Stimulated activated naive CD4-positive, alpha-beta T cell (primary cell): ENCODE results near the gene USP17L27.
"Not testable (repeated sequence)": the region's sequence is repeated elsewhere in the genome, so short reads cannot be mapped to it uniquely, and the experiment has no call there.

Source experiments
- DNase-seq, 6 experiments: peaks; one replicate each; lab custom pipeline; 2025; lab: John Stamatoyannopoulos, UW

Gene USP17L27

DNA sequence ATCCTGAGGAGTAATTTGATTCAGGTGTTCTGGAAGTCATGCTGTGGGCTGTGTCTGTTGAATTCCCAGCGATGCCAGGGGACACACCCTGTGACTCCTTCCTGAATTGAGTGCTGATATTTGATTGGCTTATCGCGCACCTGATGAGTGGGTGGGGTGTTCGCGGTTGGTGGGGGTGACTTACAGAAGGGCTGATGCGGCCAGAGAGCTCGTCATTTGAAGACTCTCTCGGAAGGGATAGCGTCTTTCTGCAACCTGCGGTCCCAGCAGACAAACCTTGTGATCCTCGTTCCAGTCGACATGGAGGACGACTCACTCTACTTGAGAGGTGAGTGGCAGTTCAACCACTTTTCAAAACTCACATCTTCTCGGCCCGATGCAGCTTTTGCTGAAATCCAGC lies at the start of gene USP17L27:
Gene USP17L27, plus strand, starts transcription at position 301 of the 400 bp plus-strand sequence. Its CDS starts 0 bp downstream, at position 301.
- DNase-seq: not testable (repeated sequence)

DNA sequence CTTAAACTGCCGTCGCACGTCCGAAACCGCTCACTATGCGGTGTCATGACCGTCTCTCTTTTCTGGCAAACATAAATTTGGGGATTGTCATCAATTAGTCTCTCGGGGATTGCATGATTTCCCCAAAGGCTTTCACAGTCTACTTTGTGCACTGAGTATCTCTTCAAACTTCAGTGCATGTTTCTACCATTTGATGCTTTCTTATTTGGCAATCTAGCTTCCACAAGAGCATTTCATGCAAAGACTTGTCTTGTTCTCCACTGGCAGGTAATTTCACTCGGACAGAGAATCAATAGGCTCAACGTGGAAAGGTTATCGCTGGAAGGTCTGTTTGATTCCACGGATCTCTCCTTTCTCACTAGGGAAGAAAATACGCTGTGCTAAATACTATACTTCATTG lies 19.8 kb upstream of the USP17L27 start:
- DNase-seq: not testable (repeated sequence)

- not testable (repeated sequence) for DNase-seq
These were observed 19.1 kb upstream of the USP17L27 start, which contains the start of gene USP17L24 for GRCh38 chr4:9324865-9325264. Gene USP17L24 (plus strand): TSS chr4:9325165. CDS start chr4:9325165, 0 bp downstream.

GRCh38 chr4:9329611-9330010 lies 14.3 kb upstream of the USP17L27 start, which contains the start of gene USP17L25:
Gene USP17L25 (plus strand): TSS chr4:9329911. CDS start chr4:9329911, 0 bp downstream.
- not testable (repeated sequence) for DNase-seq

GRCh38 chr4:9334358-9334757 lies 9.6 kb upstream of the USP17L27 start, which contains the start of gene USP17L26:
Gene USP17L26 (plus strand): TSS chr4:9334658. CDS start chr4:9334658, 0 bp downstream.
- DNase-seq: not testable (repeated sequence)

DNA sequence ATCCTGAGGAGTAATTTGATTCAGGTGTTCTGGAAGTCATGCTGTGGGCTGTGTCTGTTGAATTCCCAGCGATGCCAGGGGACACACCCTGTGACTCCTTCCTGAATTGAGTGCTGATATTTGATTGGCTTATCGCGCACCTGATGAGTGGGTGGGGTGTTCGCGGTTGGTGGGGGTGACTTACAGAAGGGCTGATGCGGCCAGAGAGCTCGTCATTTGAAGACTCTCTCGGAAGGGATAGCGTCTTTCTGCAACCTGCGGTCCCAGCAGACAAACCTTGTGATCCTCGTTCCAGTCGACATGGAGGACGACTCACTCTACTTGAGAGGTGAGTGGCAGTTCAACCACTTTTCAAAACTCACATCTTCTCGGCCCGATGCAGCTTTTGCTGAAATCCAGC lies 4.8 kb upstream of the USP17L27 start, which contains the start of gene USP17L5:
Gene USP17L5, plus strand, starts transcription at position 301 of the 400 bp plus-strand sequence. Its CDS starts 0 bp downstream, at position 301.
- DNase-seq: not testable (repeated sequence)

DNA sequence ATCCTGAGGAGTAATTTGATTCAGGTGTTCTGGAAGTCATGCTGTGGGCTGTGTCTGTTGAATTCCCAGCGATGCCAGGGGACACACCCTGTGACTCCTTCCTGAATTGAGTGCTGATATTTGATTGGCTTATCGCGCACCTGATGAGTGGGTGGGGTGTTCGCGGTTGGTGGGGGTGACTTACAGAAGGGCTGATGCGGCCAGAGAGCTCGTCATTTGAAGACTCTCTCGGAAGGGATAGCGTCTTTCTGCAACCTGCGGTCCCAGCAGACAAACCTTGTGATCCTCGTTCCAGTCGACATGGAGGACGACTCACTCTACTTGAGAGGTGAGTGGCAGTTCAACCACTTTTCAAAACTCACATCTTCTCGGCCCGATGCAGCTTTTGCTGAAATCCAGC lies 4.6 kb downstream of the USP17L27 start, which contains the start of gene USP17L28:
Gene USP17L28, plus strand, starts transcription at position 301 of the 400 bp plus-strand sequence. Its CDS starts 0 bp downstream, at position 301.
- DNase-seq: not testable (repeated sequence)

- DNase-seq: not testable (repeated sequence)
These were observed 6.9 kb downstream of the USP17L27 start for GRCh38 chr4:9350866-9351265.

GRCh38 chr4:9353338-9353737 lies 9.4 kb downstream of the USP17L27 start, which contains the start of gene USP17L29:
Gene USP17L29 (plus strand): TSS chr4:9353638. CDS start chr4:9353638, 0 bp downstream.
- not testable (repeated sequence) for DNase-seq

GRCh38 chr4:9362829-9363228 lies 18.9 kb downstream of the USP17L27 start, which contains the start of gene USP17L30:
Gene USP17L30 (plus strand): TSS chr4:9363129. CDS start chr4:9363129, 0 bp downstream.
- not testable (repeated sequence) for DNase-seq

DNA sequence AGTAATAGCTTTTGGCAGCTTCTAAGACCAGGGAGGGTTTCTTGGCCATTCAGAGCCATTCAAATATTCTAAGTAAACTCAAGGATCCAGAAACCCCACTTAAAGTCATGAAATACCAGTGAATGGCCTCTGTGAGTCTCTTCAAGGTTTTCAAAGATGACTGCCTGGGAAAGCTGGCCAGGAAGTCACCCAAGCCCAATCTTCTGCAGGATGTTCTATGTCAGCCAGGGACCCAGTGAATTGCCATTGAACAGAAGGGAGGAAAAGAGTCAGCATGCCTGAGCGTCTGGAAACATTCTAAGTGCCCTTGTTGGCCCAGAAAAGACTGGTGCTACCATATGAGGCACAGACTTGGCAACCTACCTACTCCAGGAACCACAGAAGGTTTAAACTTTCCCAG lies 35.9 kb downstream of the USP17L27 start:
- DNase-seq: not testable (repeated sequence)

DNA sequence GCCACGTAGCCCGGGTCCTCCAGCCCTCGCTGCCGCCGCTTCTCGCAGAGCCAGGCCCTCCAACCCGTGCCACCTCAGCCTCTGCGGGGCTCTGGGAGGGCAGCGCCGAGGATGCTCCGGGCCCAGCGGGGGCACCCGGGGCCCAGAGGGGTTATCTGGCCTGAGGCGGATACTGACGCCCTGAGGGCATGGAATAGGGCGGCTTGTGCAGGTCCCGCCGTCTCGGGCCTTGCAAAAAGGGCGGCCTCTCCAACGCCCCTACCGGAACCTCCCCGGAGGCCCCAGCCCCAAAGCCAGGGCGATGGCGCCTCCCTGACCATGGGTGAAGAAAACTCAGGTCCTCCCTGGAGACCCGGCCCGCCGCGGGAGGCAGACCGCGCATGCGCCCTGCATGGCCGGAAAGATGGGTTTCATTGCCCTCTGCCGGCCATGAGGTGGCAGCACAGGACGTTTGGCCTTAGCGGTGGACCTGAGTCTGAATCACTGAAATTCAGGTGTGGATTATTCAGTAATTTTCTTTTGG lies 37.1 kb downstream of the USP17L27 start:
- peak in 2 of 6 experiments; percentile 40 to 48 for DNase-seq

DNA sequence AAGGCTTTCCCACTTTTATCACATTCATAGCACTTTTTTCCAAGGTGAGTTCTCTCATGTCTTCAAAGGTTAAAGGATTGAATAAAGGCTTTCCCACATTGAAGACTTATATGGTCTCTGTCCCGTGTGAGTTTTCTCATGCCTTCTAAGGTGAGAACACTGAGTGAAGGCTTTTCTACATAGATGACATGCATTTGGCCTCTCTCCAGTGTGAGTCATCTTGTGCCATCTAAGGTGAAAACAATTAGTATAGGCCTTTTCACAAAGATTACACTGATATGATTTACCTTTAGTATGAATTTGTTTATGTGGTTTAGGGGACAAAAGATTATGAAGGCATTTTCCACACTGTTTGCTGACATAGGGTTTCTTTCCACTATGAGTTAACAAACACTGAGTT lies 40.2 kb downstream of the USP17L27 start:
- DNase-seq: no peak

DNA sequence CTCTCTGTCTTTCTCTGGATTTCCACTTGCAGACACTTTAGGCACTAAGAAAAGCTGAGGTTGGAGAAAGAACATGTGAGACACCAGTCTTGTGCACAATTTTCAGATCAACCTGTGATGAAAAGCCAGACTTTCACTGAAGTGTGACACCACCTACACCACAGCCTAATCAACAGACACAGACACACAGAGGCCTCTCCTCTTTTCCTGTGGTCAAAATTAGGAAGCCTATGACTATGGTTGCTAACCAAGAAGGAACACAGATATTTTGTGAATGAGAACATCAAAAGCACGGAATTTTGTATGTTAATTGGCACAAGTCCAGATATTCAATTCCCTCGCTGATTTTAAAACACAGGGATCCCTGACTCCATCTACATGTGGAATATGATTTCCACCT lies 45.1 kb downstream of the USP17L27 start:
- DNase-seq: not testable (repeated sequence)
